Stomach smooth muscle (tissue), 2 donors: ENCODE results near the gene PKD1L1.

Experiments
- H3K27ac ChIP-seq: one replicate; pipeline ENCODE4 v1.7.0; 2013; ENCODE audit warnings: mild to moderate bottlenecking, low read length, inconsistent platforms
- H3K27me3 ChIP-seq, 2 donors: one replicate each; pipeline ENCODE4 v1.7.0; 2013; ENCODE audit warnings: low read length in 2 of 2; ENCODE audit not compliant: insufficient read depth in 2 of 2, control insufficient read depth in 1 of 2
- H3K36me3 ChIP-seq, 2 donors: one replicate each; pipeline ENCODE4 v1.7.0; 2013; ENCODE audit warnings: low read length in 2 of 2; ENCODE audit not compliant: control insufficient read depth in 2 of 2, insufficient read depth in 2 of 2
- H3K4me1 ChIP-seq: one replicate; pipeline ENCODE4 v1.7.0; 2013; ENCODE audit warnings: low read length; ENCODE audit not compliant: control insufficient read depth, insufficient read depth
- H3K4me3 ChIP-seq, 2 donors: one replicate each; pipeline ENCODE4 v1.7.0; 2013; ENCODE audit warnings: low read length in 2 of 2
- H3K9ac ChIP-seq, 2 donors: one replicate each; pipeline ENCODE4 v1.7.0; 2013; ENCODE audit warnings: low read length in 2 of 2, mild to moderate bottlenecking in 1 of 2
- H3K9me3 ChIP-seq, 2 donors: one replicate each; pipeline ENCODE4 v1.7.0; 2013; ENCODE audit warnings: low read length in 2 of 2; ENCODE audit not compliant: control insufficient read depth in 2 of 2
- donor health status: healthy.
- donor health status: Pancreatic carcinoma.

The PKD1L1 gene

GRCh38 chr7:47867286-47867685, 81.0 kb downstream of the PKD1L1 start:
- H3K9ac ChIP-seq = no peak overlapping the region
- no peaks in the 10 kb centered on the region for H3K36me3 ChIP-seq
- no peaks in the 10 kb centered on the region for H3K4me1 ChIP-seq
- no peaks in the 10 kb centered on the region for H3K27me3 ChIP-seq
- no peak overlapping the region for H3K4me3 ChIP-seq
- H3K27ac ChIP-seq = no peak overlapping the region
- no peaks in the 10 kb centered on the region for H3K9me3 ChIP-seq

DNA sequence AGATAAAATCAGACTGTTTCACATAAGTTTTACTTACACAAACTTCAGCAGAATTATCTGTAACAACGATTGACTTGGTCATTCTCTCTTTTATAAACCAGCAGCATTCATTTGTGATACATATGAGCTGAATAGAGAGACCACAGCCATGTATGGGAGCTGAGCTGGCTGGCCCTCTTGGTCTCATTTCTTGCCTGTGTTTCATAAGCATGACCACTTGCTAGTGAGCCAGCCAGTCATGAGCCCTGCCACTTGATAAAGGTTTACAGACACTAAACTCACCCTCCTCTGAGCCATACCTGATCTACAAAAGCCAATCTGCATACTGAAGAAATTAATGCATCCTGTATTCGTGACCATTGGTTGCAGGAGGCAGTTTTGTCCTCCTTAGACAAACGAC, 82.1 kb downstream of the PKD1L1 start:
- H3K4me3 ChIP-seq = no peak overlapping the region
- no peaks in the 10 kb centered on the region for H3K36me3 ChIP-seq
- no peaks in the 10 kb centered on the region for H3K9me3 ChIP-seq
- H3K27me3 ChIP-seq = no peaks in the 10 kb centered on the region
- H3K4me1 ChIP-seq = no peaks in the 10 kb centered on the region
- H3K9ac ChIP-seq = no peak overlapping the region
- no peak overlapping the region for H3K27ac ChIP-seq

DNA sequence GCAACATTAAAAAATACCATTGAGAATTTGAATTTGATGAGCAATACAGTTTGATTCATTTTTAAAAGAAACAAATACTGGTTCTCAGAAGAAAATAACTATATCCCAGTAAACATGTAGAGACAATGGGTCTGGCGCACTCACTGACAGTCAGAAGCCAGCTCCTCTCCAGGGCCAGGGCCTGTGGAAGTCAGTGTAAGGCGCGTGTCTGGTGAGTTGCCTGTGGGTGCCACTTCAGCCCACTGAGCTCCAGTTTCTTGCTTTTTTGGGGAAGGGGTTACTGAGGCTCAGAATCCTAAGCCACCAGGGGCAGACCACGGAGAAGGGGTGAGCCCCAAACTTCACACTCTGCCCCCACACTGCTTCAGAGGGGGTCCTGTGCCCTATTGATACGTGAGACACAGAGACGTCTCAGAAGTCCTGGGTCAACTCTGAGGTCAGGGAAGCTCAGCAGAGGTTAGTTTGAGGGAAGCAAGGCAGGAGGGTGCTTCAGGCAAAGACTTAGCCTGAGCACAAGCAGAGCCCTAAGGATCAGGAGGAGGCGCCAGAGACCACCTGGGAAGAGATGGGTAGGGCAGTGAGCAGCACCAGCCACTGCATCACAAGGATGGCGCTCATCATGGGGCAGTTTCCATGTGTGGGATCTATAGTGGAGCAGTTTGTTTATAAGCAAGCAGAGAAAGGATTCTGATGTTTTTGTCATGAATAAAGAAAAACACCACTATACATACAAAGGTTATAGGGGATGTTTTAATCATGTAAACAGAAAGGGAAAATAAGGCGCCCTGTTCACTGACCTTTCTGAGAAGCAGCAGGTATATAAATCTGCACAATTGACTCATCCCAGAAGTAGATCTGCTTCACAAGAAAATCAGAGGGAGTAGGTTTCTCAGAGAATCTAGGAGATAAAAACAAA, 95.7 kb downstream of the PKD1L1 start:
- Histone ChIP-seq H3K36me3 (no peaks in the 10 kb centered on the region), H3K4me3 (no peak overlapping the region), H3K9ac (no peak overlapping the region), H3K27me3 (no peaks in the 10 kb centered on the region), H3K27ac (no peak overlapping the region), H3K4me1 (no peaks in the 10 kb centered on the region), H3K9me3 (no peaks in the 10 kb centered on the region)

GRCh38 chr7:47847207-47847606, 101.1 kb downstream of the PKD1L1 start:
- no peak overlapping the region for H3K27ac ChIP-seq
- no peak overlapping the region for H3K4me3 ChIP-seq

GRCh38 chr7:47846138-47846836, 102.0 kb downstream of the PKD1L1 start:
- Histone ChIP-seq H3K9me3 (no peaks in the 10 kb centered on the region), H3K27me3 (peaks cover 0 to 2% of the 10 kb centered on the region in 2 donors), H3K4me3 (no peak overlapping the region), H3K36me3 (no peaks in the 10 kb centered on the region), H3K9ac (no peak overlapping the region), H3K4me1 (no peaks in the 10 kb centered on the region), H3K27ac (no peak overlapping the region)

More at GRCh38 chr7:47847207-47847606, 101.1 kb downstream of the PKD1L1 start:
- no peaks in the 10 kb centered on the region for H3K4me1 ChIP-seq
- H3K9me3 ChIP-seq = no peaks in the 10 kb centered on the region
- no peaks in the 10 kb centered on the region for H3K36me3 ChIP-seq
- peaks cover 0 to 2% of the 10 kb centered on the region in 2 donors for H3K27me3 ChIP-seq
- H3K9ac ChIP-seq = no peak overlapping the region

DNA sequence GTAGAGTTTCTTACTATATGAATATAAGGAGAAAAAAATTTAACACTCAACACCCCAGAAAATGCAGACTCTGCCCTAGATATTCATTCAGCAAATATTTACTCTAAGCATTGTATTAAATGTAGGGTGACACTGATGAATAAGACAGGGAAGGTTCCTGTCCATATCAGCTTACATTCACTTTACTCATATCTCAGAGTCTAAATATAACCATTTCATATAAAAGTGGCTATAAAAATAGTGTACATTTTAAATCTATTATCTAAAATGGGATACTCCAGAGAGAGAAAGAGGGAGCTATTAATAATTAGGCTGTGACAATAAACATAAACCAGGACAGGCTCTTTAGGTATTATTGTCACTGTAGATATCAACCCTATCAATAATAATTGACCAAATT, 104.0 kb downstream of the PKD1L1 start:
- peaks cover 0 to 2% of the 10 kb centered on the region in 2 donors for H3K27me3 ChIP-seq
- no peaks in the 10 kb centered on the region for H3K9me3 ChIP-seq
- H3K36me3 ChIP-seq = no peaks in the 10 kb centered on the region
- no peak overlapping the region for H3K9ac ChIP-seq
- H3K4me1 ChIP-seq = no peaks in the 10 kb centered on the region
- H3K27ac ChIP-seq = no peak overlapping the region
- H3K4me3 ChIP-seq = no peak overlapping the region

DNA sequence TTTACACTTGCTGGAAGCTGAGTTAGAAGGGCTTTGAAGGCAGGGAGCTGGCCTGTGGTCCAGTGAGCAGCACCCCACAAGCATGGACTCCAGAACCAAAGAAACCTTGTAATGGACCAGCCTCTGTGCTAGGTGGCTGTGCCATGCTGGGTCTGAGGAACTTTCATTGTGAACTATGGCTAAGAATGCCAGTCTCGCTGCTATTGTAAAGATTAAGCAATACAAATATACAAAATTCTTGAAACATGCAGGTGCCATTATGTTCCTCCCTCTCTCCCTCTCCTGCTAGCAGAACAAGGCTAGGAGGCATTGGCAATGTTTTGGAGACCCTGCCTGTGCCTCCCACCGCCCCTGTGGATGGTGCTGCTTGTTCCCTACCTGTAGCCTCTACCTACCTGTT, 105.0 kb downstream of the PKD1L1 start:
- Histone ChIP-seq H3K36me3 (no peaks in the 10 kb centered on the region), H3K4me3 (no peak overlapping the region), H3K9me3 (no peaks in the 10 kb centered on the region), H3K27ac (no peak overlapping the region), H3K4me1 (no peaks in the 10 kb centered on the region), H3K9ac (no peak overlapping the region), H3K27me3 (peaks cover 0 to 2% of the 10 kb centered on the region in 2 donors)

- Histone ChIP-seq H3K4me3 (no peak overlapping the region), H3K9ac (no peak overlapping the region), H3K9me3 (no peaks in the 10 kb centered on the region), H3K4me1 (no peaks in the 10 kb centered on the region), H3K27me3 (peaks cover 0 to 4% of the 10 kb centered on the region in 2 donors), H3K36me3 (no peaks in the 10 kb centered on the region), H3K27ac (no peak overlapping the region)
These were observed 108.9 kb downstream of the PKD1L1 start for GRCh38 chr7:47839381-47839780.

DNA sequence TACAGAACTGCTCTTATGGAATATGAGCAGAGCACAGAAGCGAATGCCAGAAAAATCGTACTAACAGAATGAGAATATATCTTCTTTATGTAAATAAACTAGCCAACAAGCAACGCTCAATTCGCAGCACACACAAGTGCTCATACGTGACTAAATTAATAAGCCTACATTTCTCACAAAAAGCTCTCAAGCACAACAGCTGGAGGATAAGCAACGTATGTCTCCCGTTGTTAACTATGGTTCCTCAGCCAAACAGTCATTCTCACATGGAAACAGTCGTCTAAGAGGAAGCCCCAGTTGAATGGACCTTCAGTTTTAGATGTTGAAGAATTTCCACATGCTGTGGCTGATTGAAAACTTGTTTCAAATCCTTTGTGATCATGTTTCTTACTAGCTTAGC, 110.4 kb downstream of the PKD1L1 start:
- H3K9me3 ChIP-seq = no peaks in the 10 kb centered on the region
- H3K9ac ChIP-seq = no peak overlapping the region
- H3K27me3 ChIP-seq = peaks cover 0 to 4% of the 10 kb centered on the region in 2 donors
- H3K4me1 ChIP-seq = no peaks in the 10 kb centered on the region
- H3K4me3 ChIP-seq = no peak overlapping the region
- no peaks in the 10 kb centered on the region for H3K36me3 ChIP-seq
- H3K27ac ChIP-seq = no peak overlapping the region

GRCh38 chr7:47836503-47837202, 111.6 kb downstream of the PKD1L1 start:
- no peaks in the 10 kb centered on the region for H3K36me3 ChIP-seq
- H3K27me3 ChIP-seq = peaks cover 0 to 2% of the 10 kb centered on the region in 2 donors
- no peak overlapping the region for H3K4me3 ChIP-seq
- no peaks in the 10 kb centered on the region for H3K9me3 ChIP-seq
- H3K9ac ChIP-seq = no peak overlapping the region
- H3K4me1 ChIP-seq = no peaks in the 10 kb centered on the region
- H3K27ac ChIP-seq = no peak overlapping the region
